Sigmoid colon (tissue), 7 donors: ENCODE results near the gene ARL16. TPM values are rescaled to one million over a fixed set of nuclear protein-coding genes. Genes with fewer than 3 reads are reported as not detected.

Source experiments
- DNase-seq: peaks from one replicate; pipeline ENCODE4 v3.0.0-alpha.2; 2019
- H3K27ac ChIP-seq, 4 donors: fragments of 200-600 bp; sonication (generic); one replicate each; pipeline ENCODE4 v1.5.1; 2016 to 2019; ENCODE audit warnings: mild to moderate bottlenecking in 1 of 4
- H3K27me3 ChIP-seq, 3 donors: fragments of 200-600 bp; sonication (generic); one replicate each; pipeline ENCODE4 v1.5.1; 2019; ENCODE audit warnings: mild to moderate bottlenecking in 1 of 3
- H3K36me3 ChIP-seq, 4 donors: fragments of 200-600 bp; sonication (generic); one replicate each; pipeline ENCODE4 v1.5.1; 2016 to 2019
- H3K4me1 ChIP-seq, 4 donors: fragments of 200-600 bp; sonication (generic); one replicate each; pipeline ENCODE4 v1.5.1; 2017 to 2019
- H3K4me3 ChIP-seq, 4 donors: fragments of 200-600 bp; sonication (generic); one replicate each; pipeline ENCODE4 v1.5.1; 2017 to 2019; ENCODE audit warnings: mild to moderate bottlenecking in 2 of 4, moderate library complexity in 1 of 4
- H3K9me3 ChIP-seq, 4 donors: fragments of 200-600 bp in 3 of 4; sonication (generic) in 3 of 4; one replicate each; pipeline versions ENCODE4 v1.5.1 to v1.6.1; 2013 to 2019
- CTCF ChIP-seq, 4 experiments: fragments of 450-650 bp in 3 of 4; fragments of 200-600 bp in 1 of 4; IDR thresholded peaks; one replicate each; pipeline ENCODE4 v1.5.1; 2016 to 2019; ENCODE audit warnings: antibody characterized with exemption in 4 of 4, mild to moderate bottlenecking in 3 of 4, moderate library complexity in 2 of 4
- EP300 ChIP-seq, 4 donors: sonication (generic); formaldehyde crosslinking; IDR thresholded peaks; one replicate each; pipeline ENCODE4 v1.6.1; 2017; ENCODE audit warnings: antibody characterized with exemption in 4 of 4
- POLR2A ChIP-seq, 2 donors: fragments of 450-650 bp; IDR thresholded peaks; one replicate each; pipeline ENCODE4 v1.6.1; 2016; ENCODE audit warnings: antibody characterized with exemption in 2 of 2, mild to moderate bottlenecking in 2 of 2, moderate library complexity in 2 of 2
- POLR2AphosphoS5 ChIP-seq, 4 donors: sonication (generic); formaldehyde crosslinking; IDR thresholded peaks; one replicate each; pipeline ENCODE4 v1.6.1; 2017; ENCODE audit warnings: antibody characterized with exemption in 4 of 4
- WGBS, 2 donors: extraction: QIAGEN DNeasy Blood & Tissue Kit; methylation state at CpG; one replicate each; pipeline ENCODE4 v1.1.7; 2013; 5-methylcytosine and 5-hydroxymethylcytosine counted together
- intact Hi-C: fragments of 100-400 bp; cut with DNase I; formaldehyde crosslinking; loops from one replicate; pipeline ENCODE4 v1.15.1; 2023
- polyA plus RNA-seq, 3 donors: library from polyadenylated mRNA; stranded (reverse); fragments of 200-250 nt; gene quantifications; one replicate each; pipeline ENCODE4 v1.2.3, GENCODE V29; 2013
- total RNA-seq, 4 donors: library from RNA; depleted of rRNA; stranded (reverse); fragments of >200 nt; gene quantifications; one replicate each; pipeline ENCODE4 v1.1.0, GENCODE V29; 2016
- donor health status: healthy with polysubstance abuse.
- donor health status: Bipolar disorder and iron deficiency.
- donor health status: healthy.

Gene ARL16
- total and polyA plus RNA-seq, 7 donors: 24.5 to 51.7 (median 42.3) TPM

GRCh38 chr17:81703747-81704654, 20.4 kb upstream of the ARL16 start:
- Histone ChIP-seq H3K27ac (peak overlapping the region; percentile 91 to 98 (median 96)), H3K9me3 (no peaks in the 10 kb centered on the region), H3K36me3 (peaks cover 10 to 65% (median 24%) of the 10 kb centered on the region in 4 donors), H3K4me1 (peaks cover 0 to 39% (median 32%) of the 10 kb centered on the region in 4 donors), H3K27me3 (no peaks in the 10 kb centered on the region), H3K4me3 (peak overlapping the region; percentile 83 to 98 (median 94))
- DNase-seq: no peak
- TF ChIP-seq CTCF (IDR thresholded peaks at IDR 0.05): no peak
- TF ChIP-seq POLR2A (IDR thresholded peaks at IDR 0.05): no peak
- no peak for TF ChIP-seq POLR2AphosphoS5 (IDR thresholded peaks at IDR 0.05)
- no peak for TF ChIP-seq EP300 (IDR thresholded peaks at IDR 0.05)
- intact Hi-C loops: loop anchor here (2.0 kb wide), 1 partner anchor 19 kb away; the partner anchor contains the start of gene HGS
- WGBS, 2 donors: 9 to 27% methylated on average over 27 of the region's 27 CpGs

GRCh38 chr17:81702934-81703746, 19.5 kb upstream of the ARL16 start, which contains the start of gene MRPL12:
TSS of gene MRPL12 (plus strand) at chr17:81703367. CDS start at chr17:81703502, 135 bp downstream.
- Histone ChIP-seq H3K9me3 (no peaks in the 10 kb centered on the region), H3K4me3 (peak within 1 kb of the TSS; percentile 83 to 98 (median 94)), H3K27me3 (no peaks in the 10 kb centered on the region), H3K36me3 (peaks cover 14 to 74% (median 28%) of the 10 kb centered on the region in 4 donors), H3K4me1 (peaks cover 0 to 39% (median 32%) of the 10 kb centered on the region in 4 donors), H3K27ac (peak within 1 kb of the TSS; percentile 91 to 98 (median 96))
- intact Hi-C loops: loop anchor here (2.0 kb wide), 1 partner anchor 18 kb away; the partner anchor contains the start of gene HGS
- TF ChIP-seq CTCF (IDR thresholded peaks at IDR 0.05) (peak in 2 of 4 experiments; percentile 15 to 47), POLR2AphosphoS5 (IDR thresholded peaks at IDR 0.05) (peak; percentile 96 to 99 (median 98)), POLR2A (IDR thresholded peaks at IDR 0.05) (peak; percentile 85 to 91), EP300 (IDR thresholded peaks at IDR 0.05) (peak in 2 of 4 donors; percentile 25 to 87)
- 0% methylated on average over 102 of the region's 102 CpGs for WGBS, 2 donors
- DNase-seq: peak; percentile 96

GRCh38 chr17:81701288-81702071, 17.9 kb upstream of the ARL16 start:
- Histone ChIP-seq H3K36me3 (peaks cover 22 to 74% (median 25%) of the 10 kb centered on the region in 4 donors), H3K27me3 (no peaks in the 10 kb centered on the region), H3K4me3 (peak overlapping the region in 1 of 4 donors; percentile 92), H3K9me3 (no peaks in the 10 kb centered on the region), H3K27ac (peak overlapping the region in 3 of 4 donors; percentile 95 to 98 (median 96)), H3K4me1 (peaks cover 0 to 39% (median 32%) of the 10 kb centered on the region in 4 donors)
- WGBS, 2 donors: 67 to 77% methylated on average over 23 of the region's 23 CpGs
- intact Hi-C loops: loop anchor here (2.0 kb wide), 1 partner anchor 17 kb away; the partner anchor contains the start of gene HGS
- DNase-seq: no peak
- no peak for TF ChIP-seq CTCF (IDR thresholded peaks at IDR 0.05)
- TF ChIP-seq POLR2AphosphoS5 (IDR thresholded peaks at IDR 0.05): no peak
- TF ChIP-seq EP300 (IDR thresholded peaks at IDR 0.05): no peak
- no peak for TF ChIP-seq POLR2A (IDR thresholded peaks at IDR 0.05)
